Measurements from ENCODE around the gene ACAA1. TPM values are rescaled to one million over a fixed set of nuclear protein-coding genes. Genes with fewer than 3 reads are reported as not detected.

ACAA1 gene
- total and polyA plus RNA-seq, 9 of the 15 experiments (the other 6 are each of a cell fraction or from before 2014, with no cell fraction given), result 4.0 to 88.9 (median 57.2) TPM

DNA sequence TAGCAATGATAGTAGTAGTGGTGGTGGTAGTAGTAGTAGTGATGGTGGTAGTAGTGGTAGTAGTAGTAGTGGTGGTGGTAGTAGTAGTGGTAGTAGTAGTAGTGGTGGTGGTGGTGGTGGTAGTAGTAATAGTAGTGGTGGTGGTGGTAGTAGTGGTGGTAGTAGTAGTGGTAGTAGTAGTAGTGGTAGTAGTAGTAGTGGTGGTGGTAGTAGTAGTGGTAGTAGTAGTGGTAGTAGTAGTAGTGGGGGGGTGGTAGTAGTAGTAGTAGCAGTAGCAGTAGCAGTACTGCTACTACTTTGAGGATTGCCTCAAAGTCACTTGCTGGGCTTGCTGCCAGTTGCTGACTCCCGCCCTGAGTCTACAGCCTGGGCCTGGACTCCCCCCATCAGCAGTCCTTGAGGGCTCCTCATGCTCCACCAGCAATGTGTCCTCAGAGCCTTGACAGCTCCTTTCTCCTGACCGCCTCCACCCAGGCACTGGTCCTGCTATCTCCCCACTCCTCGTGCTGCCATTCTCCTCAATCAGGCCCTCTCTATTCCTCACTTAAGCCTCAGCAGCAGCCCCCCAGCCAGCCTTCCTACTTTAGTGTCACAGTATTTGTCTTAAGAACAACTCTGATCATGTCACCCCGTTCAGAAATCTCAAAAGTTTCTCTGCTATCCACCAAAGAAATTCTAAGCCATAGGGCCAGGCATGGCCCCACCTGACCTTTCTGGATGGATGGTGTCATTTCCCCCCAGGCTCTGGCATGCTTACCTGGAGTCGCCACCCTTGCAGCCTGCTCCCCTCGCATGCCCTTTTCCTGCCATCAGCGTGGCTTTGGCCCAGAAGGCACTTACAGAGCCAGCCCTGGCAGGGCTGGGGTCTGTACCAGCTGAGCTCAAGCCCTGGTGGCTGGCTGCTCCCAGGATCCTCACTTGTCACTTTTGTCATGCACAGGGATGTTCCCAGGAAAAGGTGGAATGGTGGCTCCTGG lies 52.3 kb downstream of the ACAA1 start (continued):
- TF ChIP-seq, protein P1, sequence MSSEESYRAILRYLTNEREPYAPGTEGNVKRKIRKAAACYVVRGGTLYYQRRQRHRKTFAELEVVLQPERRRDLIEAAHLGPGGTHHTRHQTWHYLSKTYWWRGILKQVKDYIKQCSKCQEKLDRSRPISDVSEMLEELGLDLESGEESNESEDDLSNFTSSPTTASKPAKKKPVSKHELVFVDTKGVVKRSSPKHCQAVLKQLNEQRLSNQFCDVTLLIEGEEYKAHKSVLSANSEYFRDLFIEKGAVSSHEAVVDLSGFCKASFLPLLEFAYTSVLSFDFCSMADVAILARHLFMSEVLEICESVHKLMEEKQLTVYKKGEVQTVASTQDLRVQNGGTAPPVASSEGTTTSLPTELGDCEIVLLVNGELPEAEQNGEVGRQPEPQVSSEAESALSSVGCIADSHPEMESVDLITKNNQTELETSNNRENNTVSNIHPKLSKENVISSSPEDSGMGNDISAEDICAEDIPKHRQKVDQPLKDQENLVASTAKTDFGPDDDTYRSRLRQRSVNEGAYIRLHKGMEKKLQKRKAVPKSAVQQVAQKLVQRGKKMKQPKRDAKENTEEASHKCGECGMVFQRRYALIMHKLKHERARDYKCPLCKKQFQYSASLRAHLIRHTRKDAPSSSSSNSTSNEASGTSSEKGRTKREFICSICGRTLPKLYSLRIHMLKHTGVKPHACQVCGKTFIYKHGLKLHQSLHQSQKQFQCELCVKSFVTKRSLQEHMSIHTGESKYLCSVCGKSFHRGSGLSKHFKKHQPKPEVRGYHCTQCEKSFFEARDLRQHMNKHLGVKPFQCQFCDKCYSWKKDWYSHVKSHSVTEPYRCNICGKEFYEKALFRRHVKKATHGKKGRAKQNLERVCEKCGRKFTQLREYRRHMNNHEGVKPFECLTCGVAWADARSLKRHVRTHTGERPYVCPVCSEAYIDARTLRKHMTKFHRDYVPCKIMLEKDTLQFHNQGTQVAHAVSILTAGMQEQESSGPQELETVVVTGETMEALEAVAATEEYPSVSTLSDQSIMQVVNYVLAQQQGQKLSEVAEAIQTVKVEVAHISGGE (CRISPR knock-in tag; IDR thresholded peaks at IDR 0.05), result peak in 1 of 3 experiments; percentile 63; a peak in 2 of 6 replicates
- TF ChIP-seq SIRT6 (IDR thresholded peaks at IDR 0.05; ENCODE audit: low read depth, low read length) (peak; percentile 61), FOXA3 (CRISPR knock-in tag; conservative IDR thresholded peaks at IDR 0.05 in 1 of 2, IDR thresholded peaks at IDR 0.05 in 1 of 2) (no peak), ZFX (CRISPR knock-in tag; IDR thresholded peaks at IDR 0.05) (no peak), HDAC8 (tag; IDR thresholded peaks at IDR 0.05) (0 out of 2 replicates have a peak, but pooled peaks have one; percentile 63), ZNF408 (CRISPR knock-in tag; IDR thresholded peaks at IDR 0.05; ENCODE audit: low read depth) (peak; percentile 85; the same call in 1 of the 2 replicates), OTX1 (CRISPR knock-in tag; IDR thresholded peaks at IDR 0.05) (peak; percentile 93; the same call in 1 of the 2 replicates), DDX20 (tag; IDR thresholded peaks at IDR 0.05; ENCODE audit: low read depth) (0 out of 2 replicates have a peak, but pooled peaks have one; percentile 36)
- TF ChIP-seq, protein P2, sequence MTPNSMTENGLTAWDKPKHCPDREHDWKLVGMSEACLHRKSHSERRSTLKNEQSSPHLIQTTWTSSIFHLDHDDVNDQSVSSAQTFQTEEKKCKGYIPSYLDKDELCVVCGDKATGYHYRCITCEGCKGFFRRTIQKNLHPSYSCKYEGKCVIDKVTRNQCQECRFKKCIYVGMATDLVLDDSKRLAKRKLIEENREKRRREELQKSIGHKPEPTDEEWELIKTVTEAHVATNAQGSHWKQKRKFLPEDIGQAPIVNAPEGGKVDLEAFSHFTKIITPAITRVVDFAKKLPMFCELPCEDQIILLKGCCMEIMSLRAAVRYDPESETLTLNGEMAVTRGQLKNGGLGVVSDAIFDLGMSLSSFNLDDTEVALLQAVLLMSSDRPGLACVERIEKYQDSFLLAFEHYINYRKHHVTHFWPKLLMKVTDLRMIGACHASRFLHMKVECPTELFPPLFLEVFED (CRISPR knock-in tag; conservative IDR thresholded peaks at IDR 0.05), result peak; percentile 94
- TF ChIP-seq, protein P3, sequence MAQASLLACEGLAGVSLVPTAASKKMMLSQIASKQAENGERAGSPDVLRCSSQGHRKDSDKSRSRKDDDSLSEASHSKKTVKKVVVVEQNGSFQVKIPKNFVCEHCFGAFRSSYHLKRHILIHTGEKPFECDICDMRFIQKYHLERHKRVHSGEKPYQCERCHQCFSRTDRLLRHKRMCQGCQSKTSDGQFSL (CRISPR knock-in tag; IDR thresholded peaks at IDR 0.05), result no peak
- TF ChIP-seq, protein P3 (tag; IDR thresholded peaks at IDR 0.05), result 0 out of 4 replicates have a peak, but pooled peaks of 1 of the 2 experiments have one; percentile 23
- TF ChIP-seq, protein P4, sequence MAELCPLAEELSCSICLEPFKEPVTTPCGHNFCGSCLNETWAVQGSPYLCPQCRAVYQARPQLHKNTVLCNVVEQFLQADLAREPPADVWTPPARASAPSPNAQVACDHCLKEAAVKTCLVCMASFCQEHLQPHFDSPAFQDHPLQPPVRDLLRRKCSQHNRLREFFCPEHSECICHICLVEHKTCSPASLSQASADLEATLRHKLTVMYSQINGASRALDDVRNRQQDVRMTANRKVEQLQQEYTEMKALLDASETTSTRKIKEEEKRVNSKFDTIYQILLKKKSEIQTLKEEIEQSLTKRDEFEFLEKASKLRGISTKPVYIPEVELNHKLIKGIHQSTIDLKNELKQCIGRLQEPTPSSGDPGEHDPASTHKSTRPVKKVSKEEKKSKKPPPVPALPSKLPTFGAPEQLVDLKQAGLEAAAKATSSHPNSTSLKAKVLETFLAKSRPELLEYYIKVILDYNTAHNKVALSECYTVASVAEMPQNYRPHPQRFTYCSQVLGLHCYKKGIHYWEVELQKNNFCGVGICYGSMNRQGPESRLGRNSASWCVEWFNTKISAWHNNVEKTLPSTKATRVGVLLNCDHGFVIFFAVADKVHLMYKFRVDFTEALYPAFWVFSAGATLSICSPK (IDR thresholded peaks at IDR 0.05; ENCODE audit: borderline replicate concordance), result no peak

Measured in K562 (cell line).